ENCODE data around the gene ANTKMT.

DNA sequence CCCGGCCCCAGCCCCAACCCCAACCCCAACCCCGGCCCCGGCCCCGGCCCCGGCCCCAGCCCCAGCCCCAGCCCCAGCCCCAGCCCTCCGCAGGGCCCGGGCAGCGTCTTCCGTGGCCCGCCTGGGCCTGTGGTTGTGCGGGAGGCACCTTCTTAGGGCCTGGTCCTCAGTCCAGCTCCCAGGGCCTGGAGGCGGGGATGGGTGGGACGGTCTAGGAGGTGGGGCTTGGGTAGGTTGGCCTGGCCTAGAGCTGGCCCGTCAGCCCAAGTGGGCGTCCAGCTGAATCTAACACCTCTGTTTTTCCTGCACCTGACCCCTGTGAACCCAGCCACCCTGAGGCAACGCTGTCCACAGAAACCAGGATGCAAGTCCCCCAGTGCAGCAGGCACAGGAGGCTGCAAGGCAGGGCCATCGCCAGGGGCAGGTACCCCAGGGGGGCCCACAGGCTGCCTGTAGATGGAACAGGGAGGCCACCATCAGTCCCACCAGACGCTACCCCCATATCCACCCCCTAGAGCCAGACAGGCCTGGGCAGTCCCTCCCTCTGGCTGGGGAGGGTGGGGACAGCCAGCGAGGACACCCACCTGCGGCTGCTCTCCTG, 48.3 kb downstream of the ANTKMT start:
- no peak for TF ChIP-seq EZH2 (IDR thresholded peaks at IDR 0.05)
- TF ChIP-seq, protein P1, sequence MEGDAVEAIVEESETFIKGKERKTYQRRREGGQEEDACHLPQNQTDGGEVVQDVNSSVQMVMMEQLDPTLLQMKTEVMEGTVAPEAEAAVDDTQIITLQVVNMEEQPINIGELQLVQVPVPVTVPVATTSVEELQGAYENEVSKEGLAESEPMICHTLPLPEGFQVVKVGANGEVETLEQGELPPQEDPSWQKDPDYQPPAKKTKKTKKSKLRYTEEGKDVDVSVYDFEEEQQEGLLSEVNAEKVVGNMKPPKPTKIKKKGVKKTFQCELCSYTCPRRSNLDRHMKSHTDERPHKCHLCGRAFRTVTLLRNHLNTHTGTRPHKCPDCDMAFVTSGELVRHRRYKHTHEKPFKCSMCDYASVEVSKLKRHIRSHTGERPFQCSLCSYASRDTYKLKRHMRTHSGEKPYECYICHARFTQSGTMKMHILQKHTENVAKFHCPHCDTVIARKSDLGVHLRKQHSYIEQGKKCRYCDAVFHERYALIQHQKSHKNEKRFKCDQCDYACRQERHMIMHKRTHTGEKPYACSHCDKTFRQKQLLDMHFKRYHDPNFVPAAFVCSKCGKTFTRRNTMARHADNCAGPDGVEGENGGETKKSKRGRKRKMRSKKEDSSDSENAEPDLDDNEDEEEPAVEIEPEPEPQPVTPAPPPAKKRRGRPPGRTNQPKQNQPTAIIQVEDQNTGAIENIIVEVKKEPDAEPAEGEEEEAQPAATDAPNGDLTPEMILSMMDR (IDR thresholded peaks at IDR 0.05) = no peak
